GM18868 (cell line): ENCODE measurements around the gene CDK7.
"Not testable (repeated sequence)": the region's sequence is repeated elsewhere in the genome, so short reads cannot be mapped to it uniquely, and the experiment has no call there.

ENCODE experiments used
- ATAC-seq: cut with Tn5 transposase; IDR thresholded peaks from one replicate; pipeline ENCODE4 v1.9.1; 2021; ENCODE audit warnings: mild to moderate bottlenecking, moderate library complexity; ENCODE audit not compliant: unreplicated experiment

CDK7 gene

DNA sequence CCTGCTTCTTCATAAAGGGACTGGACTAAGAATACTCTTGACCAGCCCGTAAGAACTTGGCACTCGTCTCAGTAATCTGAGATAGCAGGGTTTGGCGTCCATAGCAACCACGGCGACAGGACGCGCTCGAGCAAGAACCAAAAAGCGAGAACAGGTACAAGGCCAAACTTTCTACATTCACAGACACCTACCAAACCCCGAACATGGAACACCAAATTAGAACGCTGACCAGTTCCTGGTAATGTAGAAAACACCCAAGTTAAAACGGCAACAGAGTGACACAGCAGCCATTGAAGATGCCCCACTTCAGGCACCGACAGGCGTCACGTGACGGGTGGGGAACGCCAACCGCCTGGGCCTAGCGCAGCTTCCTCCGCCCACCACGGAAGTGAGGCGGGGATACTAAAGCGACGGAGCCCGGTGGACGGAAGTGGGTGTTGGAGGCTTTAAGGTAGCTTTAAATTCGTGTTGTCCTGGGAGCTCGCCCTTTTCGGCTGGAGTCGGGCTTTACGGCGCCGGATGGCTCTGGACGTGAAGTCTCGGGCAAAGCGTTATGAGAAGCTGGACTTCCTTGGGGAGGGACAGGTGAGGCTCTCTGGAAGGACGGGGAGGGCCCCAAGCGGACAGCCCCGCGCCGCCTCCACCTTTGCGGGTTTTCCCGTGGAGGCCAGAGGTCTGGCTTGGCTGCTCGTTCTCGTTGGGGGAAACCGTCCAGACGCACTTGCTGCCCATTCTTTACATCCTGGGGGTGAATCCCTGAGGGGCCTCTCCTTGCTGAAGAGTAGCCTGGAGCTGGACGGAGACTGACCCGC lies at the start of gene CDK7:
CDK7 (plus strand) TSS at position 430 of the 812 bp plus-strand sequence; CDS start at position 520, 90 bp downstream.
- ATAC-seq = peak; percentile 99

- ATAC-seq = no peak
These were observed 47.3 kb upstream of the CDK7 start for GRCh38 chr5:69187342-69187741.

GRCh38 chr5:69188811-69189161 lies 45.9 kb upstream of the CDK7 start:
- no peak for ATAC-seq

- peak; percentile 94 for ATAC-seq
These were observed 45.3 kb upstream of the CDK7 start, which contains the start of gene CENPH for GRCh38 chr5:69189162-69190086. Gene CENPH, plus strand, starts transcription at chr5:69189583. Its CDS starts 52 bp downstream, at chr5:69189635.

- ATAC-seq = no peak
These were observed 32.2 kb upstream of the CDK7 start for GRCh38 chr5:69202497-69202896.

DNA sequence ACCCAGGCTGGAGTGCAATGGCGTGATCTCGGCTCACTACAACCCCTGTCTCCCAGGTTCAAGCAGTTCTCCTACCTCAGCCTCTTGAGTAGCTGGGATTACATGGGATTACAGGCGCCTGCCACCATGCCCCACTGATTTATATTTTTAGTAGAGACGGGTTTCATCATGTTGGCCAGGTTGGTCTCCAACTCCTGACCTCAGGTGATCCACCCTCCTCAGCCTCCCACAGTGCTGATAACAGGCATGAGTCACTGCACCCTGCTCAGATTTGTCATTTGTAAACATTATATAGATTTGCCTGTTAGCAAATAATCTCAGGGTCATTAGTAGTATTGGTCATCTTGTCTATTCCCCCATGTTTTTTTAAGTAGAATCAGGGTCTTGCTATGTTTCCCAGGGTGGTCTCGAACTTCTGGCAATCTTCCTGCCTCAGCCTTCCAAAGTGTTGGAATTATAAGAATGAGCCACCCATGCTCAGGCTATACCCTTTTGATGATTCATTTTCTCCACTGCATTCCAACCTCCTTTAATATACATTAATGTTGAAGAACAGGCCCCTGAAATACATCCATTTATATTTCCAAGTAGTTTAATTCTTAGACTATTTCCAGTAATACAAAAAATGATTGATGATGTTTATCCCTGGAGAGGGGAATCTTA lies 28.0 kb upstream of the CDK7 start:
- ATAC-seq = no peak

DNA sequence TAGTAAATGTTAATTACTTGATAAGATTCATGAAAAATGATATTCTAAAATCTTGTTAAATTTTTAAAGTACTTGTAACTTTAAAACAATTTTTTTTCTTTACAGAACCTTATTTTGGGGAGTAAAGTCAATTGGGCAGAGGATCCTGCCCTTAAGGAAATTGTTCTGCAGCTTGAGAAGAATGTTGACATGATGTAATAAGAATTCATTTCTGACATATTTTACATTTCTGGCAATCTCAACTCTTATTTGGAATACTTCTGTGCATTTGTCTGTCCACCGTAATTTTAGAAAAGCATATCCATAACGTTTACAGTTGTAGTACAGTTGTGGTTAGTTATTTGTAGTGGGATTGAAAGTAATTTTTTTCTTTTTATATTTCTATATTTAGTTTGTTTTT lies 25.1 kb upstream of the CDK7 start:
- ATAC-seq = no peak

- no peak for ATAC-seq
These were observed 23.5 kb upstream of the CDK7 start for GRCh38 chr5:69211200-69211599.

- ATAC-seq = no peak
These were observed 22.7 kb upstream of the CDK7 start for GRCh38 chr5:69212022-69212421.

- ATAC-seq = no peak
These were observed 21.0 kb upstream of the CDK7 start for GRCh38 chr5:69213513-69214215.

DNA sequence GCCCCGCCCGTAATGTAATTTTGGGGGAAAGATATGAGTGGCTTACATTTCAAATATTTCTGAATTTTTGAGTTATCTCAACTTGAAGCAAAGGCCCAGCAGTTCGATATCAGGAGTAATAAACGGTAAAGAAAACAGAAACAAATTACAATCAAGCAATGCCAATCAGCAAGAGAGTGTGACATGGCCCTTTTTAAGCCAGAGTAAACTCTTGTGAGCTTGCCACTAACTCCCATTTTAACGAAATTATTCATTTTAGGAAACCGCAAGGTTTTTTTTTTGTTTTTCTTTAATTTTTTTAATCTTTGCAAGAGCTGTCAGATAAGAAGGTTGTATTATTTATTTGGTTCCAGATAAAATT lies 17.6 kb upstream of the CDK7 start:
- ATAC-seq = no peak

- ATAC-seq = peak; percentile 87
These were observed 16.8 kb upstream of the CDK7 start for GRCh38 chr5:69217548-69218526.

DNA sequence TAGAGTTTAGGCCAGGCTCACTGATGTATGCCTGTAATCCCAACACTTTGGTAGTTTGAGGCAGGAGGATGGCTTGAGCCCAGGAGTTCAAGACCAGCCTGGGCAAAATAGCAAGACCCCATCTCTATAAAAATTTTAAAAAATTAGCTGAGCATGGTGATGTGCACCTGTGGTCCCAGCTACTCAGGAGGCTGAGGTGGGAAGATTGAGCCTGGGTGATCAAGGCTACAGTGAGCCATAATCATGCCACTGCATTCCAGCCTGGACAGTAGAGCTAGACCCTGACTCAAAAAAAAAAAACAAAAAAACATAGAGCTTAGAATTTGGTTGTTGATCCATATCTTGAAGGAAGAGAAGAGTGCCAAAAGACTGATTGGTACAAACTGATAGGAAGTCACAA lies 14.7 kb upstream of the CDK7 start:
- no peak for ATAC-seq

GRCh38 chr5:69220371-69220770 lies 14.3 kb upstream of the CDK7 start:
- not testable (repeated sequence) for ATAC-seq

- not testable (repeated sequence) for ATAC-seq
These were observed 13.9 kb upstream of the CDK7 start for GRCh38 chr5:69220833-69221232.

DNA sequence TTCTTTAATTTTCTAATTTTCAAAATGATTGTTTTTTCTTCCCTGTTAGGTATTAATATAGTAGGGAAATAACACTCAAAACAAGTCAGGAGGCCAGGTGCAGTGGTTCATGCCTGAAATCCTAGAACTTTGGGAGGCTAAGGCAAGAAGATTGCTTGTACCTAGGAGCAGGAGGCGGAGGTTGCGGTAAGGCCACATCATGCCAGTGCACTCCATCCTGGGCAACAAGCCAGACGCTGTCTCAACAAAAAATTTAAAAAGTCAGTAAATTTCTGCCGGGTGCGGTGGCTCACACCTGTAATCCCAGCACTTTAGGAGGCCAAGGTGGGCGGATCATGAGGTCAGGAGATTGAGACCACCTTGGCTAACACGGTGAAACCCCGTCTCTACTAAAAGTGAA lies 10.2 kb upstream of the CDK7 start:
- no peak for ATAC-seq

GRCh38 chr5:69225860-69226259 lies 8.8 kb upstream of the CDK7 start:
- ATAC-seq = no peak

DNA sequence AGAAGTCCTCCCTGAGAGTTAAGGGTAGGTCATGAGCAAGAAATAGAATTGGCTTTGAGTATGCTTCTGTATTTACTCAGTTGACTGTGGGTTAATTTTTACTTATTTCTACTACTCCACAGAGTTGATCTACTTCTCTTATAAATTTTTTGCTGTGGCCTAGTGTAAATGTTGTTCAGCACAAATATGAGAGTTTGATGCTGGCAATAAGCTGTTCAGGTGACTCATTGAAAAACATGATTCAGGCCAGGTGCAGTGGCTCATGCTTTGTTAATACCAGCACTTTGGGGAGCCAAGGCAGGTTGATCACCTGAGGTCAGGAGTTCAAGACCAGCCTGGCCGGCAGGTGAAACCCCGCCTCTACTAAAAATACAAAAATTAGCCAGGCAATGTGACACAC lies 4.5 kb upstream of the CDK7 start:
- ATAC-seq = no peak

DNA sequence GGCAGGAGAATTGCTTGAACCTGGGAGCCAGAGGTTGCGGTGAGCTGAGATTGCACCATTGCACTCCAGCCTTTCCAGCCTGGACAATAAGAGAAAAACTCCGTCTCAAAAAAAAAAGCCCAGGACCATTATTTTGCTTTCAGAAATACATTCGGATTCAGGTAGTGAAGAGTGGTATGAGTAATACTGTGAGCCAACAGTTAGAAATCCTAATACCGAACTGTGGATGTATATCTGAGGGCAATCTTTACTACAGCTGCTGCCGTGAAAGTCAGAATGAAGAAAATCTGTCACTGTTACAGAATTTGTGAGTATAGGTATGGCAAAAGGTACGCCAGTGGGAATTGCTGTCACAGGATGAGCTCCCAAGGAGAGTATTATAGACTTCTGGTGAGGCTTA lies 3.4 kb upstream of the CDK7 start:
- no peak for ATAC-seq

DNA sequence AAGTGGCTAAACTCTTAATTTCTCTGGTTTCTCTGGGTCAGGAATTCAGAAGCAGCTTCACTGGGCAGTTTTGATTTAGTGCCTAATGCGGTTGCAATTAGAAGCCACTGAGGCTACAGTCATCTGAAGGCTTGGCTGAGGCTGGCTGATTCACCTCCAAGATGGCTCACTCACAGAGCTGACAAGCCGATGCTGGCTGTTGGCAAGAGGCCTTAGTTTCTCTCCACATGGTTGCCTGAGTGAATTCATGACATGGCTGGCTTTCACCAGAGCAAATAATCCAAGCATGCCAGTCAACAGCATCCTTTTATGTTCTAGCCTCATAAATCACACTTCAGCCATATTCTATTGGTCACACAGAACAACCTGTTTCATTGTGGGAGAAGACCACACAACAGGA lies 2.8 kb upstream of the CDK7 start:
- ATAC-seq = no peak
